Vagina (tissue), 2 donors: ENCODE data around the gene WASHC4. TPM values are rescaled to one million over a fixed set of nuclear protein-coding genes. Genes with fewer than 3 reads are reported as not detected.

Experiments used
- DNase-seq, 2 donors: peaks; one replicate each; pipeline ENCODE4 v3.0.0-alpha.2; 2017; ENCODE audit errors: extremely low spot score in 2 of 2
- H3K27ac ChIP-seq: fragments of 200-600 bp; sonication (generic); one replicate; pipeline ENCODE4 v1.5.1; 2019
- H3K27me3 ChIP-seq: fragments of 200-600 bp; sonication (generic); one replicate; pipeline ENCODE4 v1.5.1; 2019
- H3K36me3 ChIP-seq, 2 donors: fragments of 200-600 bp; sonication (generic); one replicate each; pipeline ENCODE4 v1.5.1; 2017 to 2019
- H3K4me1 ChIP-seq: fragments of 200-600 bp; sonication (generic); one replicate; pipeline ENCODE4 v1.5.1; 2019
- H3K4me3 ChIP-seq, 2 donors: fragments of 200-600 bp; sonication (generic); 1 replicate in 1 of 2; 2 replicates in 1 of 2; pipeline ENCODE4 v1.5.1; 2016 to 2019
- H3K9me3 ChIP-seq: fragments of 200-600 bp; sonication (generic); one replicate; pipeline ENCODE4 v1.5.1; 2019
- CTCF ChIP-seq, 3 experiments: fragments of 450-650 bp in 2 of 3; fragments of 200-600 bp in 1 of 3; sonication (generic) in 1 of 3; IDR thresholded peaks; one replicate each; pipeline ENCODE4 v1.5.1; 2017 to 2019; ENCODE audit warnings: antibody characterized with exemption in 3 of 3, mild to moderate bottlenecking in 2 of 3, moderate library complexity in 2 of 3
- POLR2A ChIP-seq, 2 donors: fragments of 450-650 bp; IDR thresholded peaks; one replicate each; pipeline ENCODE4 v1.6.1; 2017; ENCODE audit warnings: antibody characterized with exemption in 2 of 2, mild to moderate bottlenecking in 2 of 2, moderate library complexity in 2 of 2
- POLR2AphosphoS5 ChIP-seq, 2 donors: sonication (generic); formaldehyde crosslinking; IDR thresholded peaks; one replicate each; pipeline ENCODE4 v1.9.0; 2017; ENCODE audit warnings: antibody characterized with exemption in 2 of 2, mild to moderate bottlenecking in 2 of 2, low read depth in 1 of 2; ENCODE audit not compliant: insufficient read depth in 1 of 2
- intact Hi-C: fragments of 100-400 bp; cut with DNase I; formaldehyde crosslinking; loops from one replicate; pipeline ENCODE4 v1.15.1; 2023
- total RNA-seq: library from RNA; depleted of rRNA; stranded (reverse); fragments of >200 nt; gene quantifications from one replicate; pipeline ENCODE4 v1.2.3, GENCODE V29; 2016

WASHC4 gene
- total RNA-seq, 1 donor from 2014 or later: 51.1 TPM

- H3K27me3 ChIP-seq: no peaks in the 10 kb centered on the region
- H3K27ac ChIP-seq: no peak overlapping the region
- no peak for TF ChIP-seq POLR2A (IDR thresholded peaks at IDR 0.05)
- no peak for DNase-seq
- H3K4me1 ChIP-seq: no peaks in the 10 kb centered on the region
- H3K36me3 ChIP-seq: no peaks in the 10 kb centered on the region
- H3K9me3 ChIP-seq: no peaks in the 10 kb centered on the region
- intact Hi-C loops: no loop called here
- H3K4me3 ChIP-seq: no peak overlapping the region
Observed at GRCh38 chr12:105067511-105068031, 40.0 kb upstream of the WASHC4 start.

- no peak for TF ChIP-seq CTCF (IDR thresholded peaks at IDR 0.05)
- TF ChIP-seq POLR2AphosphoS5 (IDR thresholded peaks at IDR 0.05; ENCODE audit: insufficient read depth in 1 of 2, low read depth in 1 of 2): no peak
- no peak for TF ChIP-seq POLR2A (IDR thresholded peaks at IDR 0.05)
Observed at GRCh38 chr12:105069936-105070702, 37.4 kb upstream of the WASHC4 start.

GRCh38 chr12:105071981-105072380, 35.5 kb upstream of the WASHC4 start:
- no peak for TF ChIP-seq POLR2A (IDR thresholded peaks at IDR 0.05)
- TF ChIP-seq CTCF (IDR thresholded peaks at IDR 0.05): no peak
- TF ChIP-seq POLR2AphosphoS5 (IDR thresholded peaks at IDR 0.05; ENCODE audit: insufficient read depth in 1 of 2, low read depth in 1 of 2): no peak
- intact Hi-C loops: no loop called here
- no peaks in the 10 kb centered on the region for H3K9me3 ChIP-seq
- no peak overlapping the region for H3K4me3 ChIP-seq
- no peak for DNase-seq
- no peaks in the 10 kb centered on the region for H3K36me3 ChIP-seq
- H3K27ac ChIP-seq: no peak overlapping the region
- no peaks in the 10 kb centered on the region for H3K27me3 ChIP-seq
- peaks cover 6% of the 10 kb centered on the region for H3K4me1 ChIP-seq

More at GRCh38 chr12:105069936-105070702, 37.4 kb upstream of the WASHC4 start:
- intact Hi-C loops: no loop called here
- H3K4me3 ChIP-seq: no peak overlapping the region
- no peaks in the 10 kb centered on the region for H3K9me3 ChIP-seq
- H3K27ac ChIP-seq: no peak overlapping the region
- no peaks in the 10 kb centered on the region for H3K4me1 ChIP-seq
- no peaks in the 10 kb centered on the region for H3K27me3 ChIP-seq
- no peak for DNase-seq
- no peaks in the 10 kb centered on the region for H3K36me3 ChIP-seq

GRCh38 chr12:105072888-105073488, 34.5 kb upstream of the WASHC4 start:
- Histone ChIP-seq H3K4me1 (peaks cover 8% of the 10 kb centered on the region), H3K36me3 (no peaks in the 10 kb centered on the region), H3K27me3 (no peaks in the 10 kb centered on the region), H3K4me3 (no peak overlapping the region), H3K27ac (no peak overlapping the region), H3K9me3 (no peaks in the 10 kb centered on the region)
- DNase-seq: no peak
- TF ChIP-seq POLR2AphosphoS5 (IDR thresholded peaks at IDR 0.05; ENCODE audit: insufficient read depth in 1 of 2, low read depth in 1 of 2): no peak
- TF ChIP-seq CTCF (IDR thresholded peaks at IDR 0.05): no peak
- no peak for TF ChIP-seq POLR2A (IDR thresholded peaks at IDR 0.05)
- intact Hi-C loops: no loop called here

- H3K4me3 ChIP-seq: no peak overlapping the region
- DNase-seq: no peak
- peaks cover 8% of the 10 kb centered on the region for H3K4me1 ChIP-seq
- H3K27me3 ChIP-seq: no peaks in the 10 kb centered on the region
- TF ChIP-seq CTCF (IDR thresholded peaks at IDR 0.05) (no peak), POLR2AphosphoS5 (IDR thresholded peaks at IDR 0.05; ENCODE audit: insufficient read depth in 1 of 2, low read depth in 1 of 2) (no peak), POLR2A (IDR thresholded peaks at IDR 0.05) (no peak)
- no peak overlapping the region for H3K27ac ChIP-seq
- no peaks in the 10 kb centered on the region for H3K36me3 ChIP-seq
- intact Hi-C loops: no loop called here
- H3K9me3 ChIP-seq: no peaks in the 10 kb centered on the region
Observed at GRCh38 chr12:105076098-105076497, 31.4 kb upstream of the WASHC4 start.
